Hypothalamus (tissue), 51 donors: ENCODE data around the gene SCARF2.
"Not testable (repeated sequence)": the region's sequence is repeated elsewhere in the genome, so short reads cannot be mapped to it uniquely, and the experiment has no call there.

ENCODE experiments used
- DNase-seq, 51 donors: peaks; one replicate each; lab custom pipeline; 2025; lab: John Stamatoyannopoulos, UW

Gene SCARF2

GRCh38 chr22:20415699-20416098 is 21.9 kb downstream of the SCARF2 start:
- not testable (repeated sequence) for DNase-seq

- not testable (repeated sequence) for DNase-seq
Observed at GRCh38 chr22:20415241-20415640, 22.4 kb downstream of the SCARF2 start.

- no peak for DNase-seq
Observed at GRCh38 chr22:20414450-20414849, 23.2 kb downstream of the SCARF2 start.

GRCh38 chr22:20414059-20414440 is 23.6 kb downstream of the SCARF2 start:
- DNase-seq, result no peak

- DNase-seq, result no peak
Observed at GRCh38 chr22:20413217-20414058, 24.2 kb downstream of the SCARF2 start.

GRCh38 chr22:20412474-20413216 is 25.0 kb downstream of the SCARF2 start:
- DNase-seq, result no peak

- DNase-seq, result not testable (repeated sequence)
Observed at GRCh38 chr22:20409385-20409784, 28.2 kb downstream of the SCARF2 start.

- DNase-seq, result no peak
Observed at GRCh38 chr22:20408891-20409290, 28.7 kb downstream of the SCARF2 start.

- no peak for DNase-seq
Observed at GRCh38 chr22:20407829-20408228, 29.8 kb downstream of the SCARF2 start.

- DNase-seq, result no peak
Observed at GRCh38 chr22:20406686-20407408, 30.8 kb downstream of the SCARF2 start.

- no peak for DNase-seq
Observed at GRCh38 chr22:20405931-20406685, 31.5 kb downstream of the SCARF2 start.

GRCh38 chr22:20405291-20405930 is 32.2 kb downstream of the SCARF2 start:
- no peak for DNase-seq

GRCh38 chr22:20404881-20405280 is 32.7 kb downstream of the SCARF2 start:
- no peak for DNase-seq

GRCh38 chr22:20403779-20404140 is 33.9 kb downstream of the SCARF2 start:
- no peak for DNase-seq

- no peak for DNase-seq
Observed at GRCh38 chr22:20402960-20403778, 34.5 kb downstream of the SCARF2 start.

GRCh38 chr22:20401376-20402014 is 36.1 kb downstream of the SCARF2 start:
- DNase-seq, result no peak

- DNase-seq, result no peak
Observed at GRCh38 chr22:20400606-20401375, 36.8 kb downstream of the SCARF2 start.
